IMR-90 (cell line): ENCODE measurements around the gene DPH3. TPM values are rescaled to one million over a fixed set of nuclear protein-coding genes. Genes with fewer than 3 reads are reported as not detected.

Experiments
- ATAC-seq: fragments of 200-7000 bp; cut with Tn5 transposase; 2 replicates; pipeline ENCODE4 v1.9.1; 2020; ENCODE audit warnings: low read depth, mild to moderate bottlenecking, moderate library complexity
- BruUV-seq: library from RNA; stranded (reverse); fragments of 400-500 nt; replicated peaks from 2 replicates; lab custom pipeline; 2021; lab: Mats Ljungman, UMichigan
- CTCF ChIA-PET: fragments of 300-600 bp; formaldehyde crosslinking; extraction: SDS; loops from one replicate; lab custom pipeline; 2021; ENCODE audit warnings: antibody characterized with exemption; lab: Yijun Ruan, JAX
- POLR2A ChIA-PET: fragments of 300-600 bp; sonication (Branson Sonifier 250); formaldehyde crosslinking; loops from one replicate; lab custom pipeline; 2022; ENCODE audit warnings: antibody characterized with exemption; ENCODE audit not compliant: unreplicated experiment; lab: Charles Lee
- DNase-seq: peaks from one replicate; pipeline ENCODE4 v3.0.0; 2013
- H2AFZ ChIP-seq: replicated peaks from 2 replicates; pipeline ENCODE3; 2013; ENCODE audit warnings: low read length, mild to moderate bottlenecking; ENCODE audit not compliant: poor library complexity
- H2AK5ac ChIP-seq: 2 replicates; pipeline ENCODE4 v1.6.1; 2013; ENCODE audit warnings: low read depth, low read length, inconsistent platforms
- H2AK9ac ChIP-seq: replicated peaks from 2 replicates; pipeline ENCODE3; 2013; ENCODE audit warnings: mild to moderate bottlenecking, low read depth, low read length, moderate library complexity; ENCODE audit not compliant: poor library complexity
- H2BK120ac ChIP-seq: 2 replicates; pipeline ENCODE4 v1.6.1; 2013; ENCODE audit warnings: low read depth, low read length, inconsistent platforms
- H2BK15ac ChIP-seq: 3 replicates; pipeline ENCODE4 v1.6.1; 2013; ENCODE audit warnings: low read depth, low read length, inconsistent platforms
- H2BK20ac ChIP-seq: 2 replicates; pipeline ENCODE4 v1.6.1; 2013; ENCODE audit warnings: low read depth, mild to moderate bottlenecking, inconsistent platforms, low read length, moderate library complexity
- H2BK5ac ChIP-seq: 2 replicates; pipeline ENCODE4 v1.6.1; 2013; ENCODE audit warnings: mild to moderate bottlenecking, low read depth, low read length, inconsistent platforms; ENCODE audit not compliant: poor library complexity, severe bottlenecking
- H3K14ac ChIP-seq: replicated peaks from 2 replicates; pipeline ENCODE4 v1.6.1; 2013; ENCODE audit warnings: low read depth, low read length, inconsistent platforms
- H3K18ac ChIP-seq: 2 replicates; pipeline ENCODE4 v1.6.1; 2013; ENCODE audit warnings: low read depth, low read length, control low read depth
- H3K23ac ChIP-seq: 2 replicates; pipeline ENCODE4 v1.6.1; 2013; ENCODE audit warnings: low read depth, low read length, inconsistent platforms
- H3K27ac ChIP-seq: 2 replicates; pipeline ENCODE4 v1.5.1; 2013; ENCODE audit warnings: mild to moderate bottlenecking, control low read depth, low read length; ENCODE audit not compliant: insufficient read depth
- H3K27me3 ChIP-seq: 2 replicates; pipeline ENCODE4 v1.6.1; 2013; ENCODE audit warnings: low read length; ENCODE audit not compliant: control insufficient read depth, insufficient read depth
- H3K36me3 ChIP-seq: 2 replicates; pipeline ENCODE4 v1.6.1; 2013; ENCODE audit warnings: low read length, mixed read lengths; ENCODE audit not compliant: control insufficient read depth, insufficient read depth
- H3K4ac ChIP-seq: 2 replicates; pipeline ENCODE4 v1.6.1; 2013; ENCODE audit warnings: low read depth, low read length, inconsistent platforms
- H3K4me1 ChIP-seq: 2 replicates; pipeline ENCODE4 v1.6.1; 2013; ENCODE audit warnings: low read length, mixed read lengths; ENCODE audit not compliant: control insufficient read depth, insufficient read depth
- H3K4me2 ChIP-seq: 2 replicates; pipeline ENCODE4 v1.6.1; 2013; ENCODE audit warnings: low read depth, mild to moderate bottlenecking, control low read depth, low read length, moderate library complexity
- H3K4me3 ChIP-seq: 2 replicates; pipeline ENCODE4 v1.5.1; 2013; ENCODE audit warnings: low read depth, mild to moderate bottlenecking, control low read depth, low read length, moderate library complexity; ENCODE audit not compliant: insufficient read depth
- H3K56ac ChIP-seq: 2 replicates; pipeline ENCODE4 v1.6.1; 2013; ENCODE audit warnings: low read length, inconsistent platforms; ENCODE audit not compliant: insufficient read depth; ENCODE audit errors: extremely low read depth
- H3K79me1 ChIP-seq, 2 experiments: 2 replicates each; pipeline ENCODE4 v1.6.1; 2013; ENCODE audit warnings: low read length in 2 of 2, inconsistent platforms in 1 of 2, low read depth in 1 of 2
- H3K9ac ChIP-seq: 2 replicates; pipeline ENCODE4 v1.6.1; 2013; ENCODE audit warnings: low read depth, low read length, control low read depth
- H3K9me1 ChIP-seq: 2 replicates; pipeline ENCODE4 v1.6.1; 2013; ENCODE audit warnings: low read length, inconsistent platforms; ENCODE audit not compliant: insufficient read depth
- H3K9me3 ChIP-seq: 2 replicates; pipeline ENCODE4 v1.6.1; 2013; ENCODE audit warnings: low read length; ENCODE audit not compliant: control insufficient read depth, insufficient read depth
- H4K20me1 ChIP-seq: 2 replicates; pipeline ENCODE4 v1.6.1; 2013; ENCODE audit warnings: low read length, inconsistent platforms; ENCODE audit not compliant: insufficient read depth
- H4K5ac ChIP-seq: 2 replicates; pipeline ENCODE4 v1.6.1; 2013; ENCODE audit warnings: mild to moderate bottlenecking, low read depth, low read length, control low read depth
- H4K8ac ChIP-seq, 2 experiments: 2 replicates each; pipeline ENCODE4 v1.6.1; 2013; ENCODE audit warnings: low read depth in 2 of 2, low read length in 2 of 2, control low read depth in 1 of 2, inconsistent platforms in 1 of 2
- H4K91ac ChIP-seq: 2 replicates; pipeline ENCODE4 v1.6.1; 2013; ENCODE audit warnings: low read depth, low read length, inconsistent platforms; ENCODE audit not compliant: insufficient read depth
- FOS ChIP-seq: fragments of 150-350 bp; IDR thresholded peaks from 2 replicates; pipeline ENCODE4 v1.6.1; 2016; ENCODE audit warnings: low read depth, low read length
- WGBS, 2 experiments: methylation state at CpG; one replicate each; pipeline versions ENCODE4 v1.1.5 to v1.1.7; 2013; ENCODE audit warnings: missing lambda C conversion rate in 2 of 2; ENCODE audit not compliant: insufficient read length in 1 of 2; ENCODE audit errors: extremely low coverage in 2 of 2; 5-methylcytosine and 5-hydroxymethylcytosine counted together
- dilution Hi-C: fragments of 300-500 bp; cut with HindIII; formaldehyde crosslinking; loops from one replicate; pipeline ENCODE4 v1.14.3; 2018; ENCODE audit warnings: low sequenced_read_pairs; ENCODE audit not compliant: unreplicated experiment
- in situ Hi-C: fragments of 300-500 bp; cut with MboI; formaldehyde crosslinking; loops from 3 replicates; pipeline ENCODE4 v1.14.3; 2019; ENCODE audit warnings: low sequenced_read_pairs, inconsistent platforms, mixed read lengths
- intact Hi-C: fragments of 100-400 bp; cut with micrococcal nuclease; formaldehyde crosslinking; loops from 2 replicates; pipeline ENCODE4 v1.10.0; 2022
- polyA plus RNA-seq, 3 experiments: library from polyadenylated mRNA; depleted of rRNA; stranded (reverse); fragments of >200 nt; gene quantifications; 2 replicates each; pipeline ENCODE4 v1.2.3, GENCODE V29; 2012; ENCODE audit warnings: low replicate concordance in 1 of 3
- total RNA-seq: library from RNA; depleted of rRNA; stranded (reverse); fragments of >200 nt; gene quantifications from 2 replicates; pipeline ENCODE4 v1.2.3, GENCODE V29; 2012

Gene DPH3
- total and polyA plus RNA-seq, 2 of the 4 experiments (the other 2 are of a cell fraction) = 12.9 to 32.1 TPM

DNA sequence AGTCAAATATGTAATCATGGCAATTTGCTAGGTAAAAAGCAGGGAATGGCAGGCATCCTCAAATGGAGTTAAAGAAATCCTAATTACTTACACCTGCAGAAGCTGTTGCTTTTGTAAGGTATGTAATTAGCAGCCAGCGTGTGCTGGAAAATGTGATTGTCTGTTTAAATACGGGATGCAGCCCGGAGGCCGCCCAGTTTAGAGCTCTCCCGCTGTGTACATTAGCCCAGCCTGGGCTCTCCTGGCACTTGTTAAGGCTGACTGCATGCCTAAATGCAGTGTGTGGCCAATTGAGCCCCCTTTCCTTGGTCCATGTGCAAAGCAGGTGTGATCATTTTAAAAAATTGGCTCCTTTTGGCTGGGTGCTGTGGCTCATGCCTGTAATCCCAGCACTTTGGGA is 9.0 kb downstream of the DPH3 start:
- ATAC-seq = no peak
- H3K9me3 ChIP-seq = no peaks in the 10 kb centered on the region
- no peak overlapping the region for H4K91ac ChIP-seq
- no peak overlapping the region for H3K23ac ChIP-seq
- H3K27ac ChIP-seq = no peak overlapping the region
- H3K18ac ChIP-seq = no peak overlapping the region
- no peak overlapping the region for H3K4me3 ChIP-seq
- no TSS peak for BruUV-seq
- H2BK5ac ChIP-seq = no peak overlapping the region
- peaks cover 9 to 11% of the 10 kb centered on the region in 2 experiments; a peak in 2 of 4 replicates for H3K79me1 ChIP-seq
- H2BK15ac ChIP-seq = no peak overlapping the region
- H3K4me1 ChIP-seq = no peaks in the 10 kb centered on the region
- H3K14ac ChIP-seq = no peak overlapping the region
- no peak for TF ChIP-seq FOS
- H4K5ac ChIP-seq = no peak overlapping the region
- H2AK9ac ChIP-seq = no peak overlapping the region
- CTCF ChIA-PET = no interaction called here
- DNase-seq = no peak
- H3K9me1 ChIP-seq = no peaks in the 10 kb centered on the region
- H2BK120ac ChIP-seq = no peak overlapping the region
- no peak overlapping the region for H4K8ac ChIP-seq
- in situ Hi-C loops (no loop called here), intact Hi-C loops (no loop called here), dilution Hi-C loops (no loop called here)
- H2BK20ac ChIP-seq = no peak overlapping the region
- H3K56ac ChIP-seq = no peak overlapping the region
- peaks cover 5% of the 10 kb centered on the region for H3K36me3 ChIP-seq
- no peak overlapping the region for H2AK5ac ChIP-seq
- no peak overlapping the region for H3K9ac ChIP-seq
- POLR2A ChIA-PET = no interaction called here
- H3K4me2 ChIP-seq = no peak overlapping the region
- H2AFZ ChIP-seq = no peak overlapping the region
- no peaks in the 10 kb centered on the region for H3K27me3 ChIP-seq
- no peaks in the 10 kb centered on the region for H4K20me1 ChIP-seq
- no CpG with 5 or more reads among the region's 5 CpGs for WGBS, 2 experiments
- no peak overlapping the region for H3K4ac ChIP-seq
